K562 (cell line): ENCODE measurements around the gene KCND3. TPM values are rescaled to one million over a fixed set of nuclear protein-coding genes. Genes with fewer than 3 reads are reported as not detected.

Source experiments
- ATAC-seq: fragments of 200-7000 bp; cut with Tn5 transposase; 3 replicates; pipeline ENCODE4 v1.9.1; 2020; ENCODE audit warnings: moderate library complexity
- BruUV-seq: library from RNA; stranded (reverse); fragments of 400-500 nt; replicated peaks from 2 replicates; lab custom pipeline; 2021; lab: Mats Ljungman, UMichigan
- CTCF ChIA-PET: fragments of 300-600 bp; formaldehyde crosslinking; extraction: SDS; loops from one replicate; lab custom pipeline; 2021; ENCODE audit warnings: low intra/inter-chr PET ratio; lab: Yijun Ruan, JAX
- POLR2A ChIA-PET: fragments of 300-600, 350-650 bp; sonication (Branson Sonifier 250); formaldehyde crosslinking; extraction: SDS; loops from one replicate; lab custom pipeline; 2021; ENCODE audit warnings: antibody characterized with exemption, inconsistent platforms; lab: Yijun Ruan, JAX
- DNase-seq, 4 experiments: peaks; one replicate each; pipeline versions ENCODE4 v3.0.0 to v3.0.0-alpha.2; 2011 to 2018; ENCODE audit warnings: low spot score in 3 of 4, mixed read lengths in 3 of 4; ENCODE audit errors: extremely low read depth in 1 of 4
- FAIRE-seq: peaks from 2 replicates; lab custom pipeline; 2011; peaks lifted over from hg19 to GRCh38; lab: Jason Lieb, UNC
- H2AFZ ChIP-seq: 2 replicates; pipeline ENCODE4 v1.6.0; 2011; ENCODE audit warnings: low read depth, low read length, control low read depth, inconsistent platforms
- H3K27ac ChIP-seq: fragments of 200-600 bp; 3 replicates; pipeline ENCODE4 v1.8.0; 2011; ENCODE audit warnings: low read depth, mild to moderate bottlenecking, control low read depth, inconsistent platforms, low read length, moderate library complexity, mixed read lengths; ENCODE audit errors: extremely low read depth
- H3K27me3 ChIP-seq, 2 experiments: fragments of 300-600 bp in 1 of 2; 2 replicates in 1 of 2; 3 replicates in 1 of 2; pipeline versions ENCODE4 v1.6.0 to v1.8.0; 2011; ENCODE audit warnings: inconsistent platforms in 2 of 2, low read length in 2 of 2, mild to moderate bottlenecking in 1 of 2, mixed read lengths in 1 of 2, moderate library complexity in 1 of 2; ENCODE audit not compliant: control insufficient read depth in 2 of 2, insufficient read depth in 2 of 2
- H3K36me3 ChIP-seq: fragments of 300-600 bp; 3 replicates; pipeline ENCODE4 v1.8.0; 2011; ENCODE audit warnings: mild to moderate bottlenecking, low read length, inconsistent platforms; ENCODE audit not compliant: control insufficient read depth, insufficient read depth
- H3K4me1 ChIP-seq, 2 experiments: fragments of 200-600 bp in 1 of 2; replicated peaks in 1 of 2; 2 replicates in 1 of 2; 3 replicates in 1 of 2; pipeline versions ENCODE4 v1.5.1 to v1.8.0; 2011; ENCODE audit warnings: inconsistent platforms in 2 of 2, low read length in 2 of 2, mild to moderate bottlenecking in 1 of 2, mixed read lengths in 1 of 2, moderate library complexity in 1 of 2; ENCODE audit not compliant: control insufficient read depth in 2 of 2, insufficient read depth in 2 of 2
- H3K4me2 ChIP-seq: 2 replicates; pipeline ENCODE4 v1.6.1; 2011; ENCODE audit warnings: low read length, control low read depth, inconsistent platforms, mixed read lengths; ENCODE audit not compliant: insufficient read depth
- H3K4me3 ChIP-seq: fragments of 200-600 bp; sonication (generic), shearing (Covaris generic); 2 replicates; pipeline ENCODE4 v1.5.1; 2016; ENCODE audit warnings: control low read depth, inconsistent platforms
- H3K79me2 ChIP-seq: fragments of 200-600 bp; 3 replicates; pipeline ENCODE4 v1.8.0; 2011; ENCODE audit warnings: low read length, inconsistent platforms; ENCODE audit not compliant: control insufficient read depth, insufficient read depth
- H3K9ac ChIP-seq, 2 experiments: 2 replicates each; pipeline versions ENCODE4 v1.6.0 to v1.6.1; 2011; ENCODE audit warnings: low read depth in 2 of 2, low read length in 2 of 2, control low read depth in 1 of 2, inconsistent platforms in 1 of 2, mild to moderate bottlenecking in 1 of 2, mixed read lengths in 1 of 2; ENCODE audit not compliant: insufficient read depth in 1 of 2
- H3K9me1 ChIP-seq: one replicate; pipeline ENCODE4 v1.6.0; 2011; ENCODE audit warnings: inconsistent platforms, mild to moderate bottlenecking, low read length, moderate library complexity; ENCODE audit not compliant: control insufficient read depth, insufficient read depth
- H3K9me3 ChIP-seq: replicated peaks from 2 replicates; pipeline ENCODE4 v1.5.1; 2011; ENCODE audit warnings: low read depth, low read length, inconsistent platforms; ENCODE audit not compliant: control insufficient read depth, insufficient read depth
- H4K20me1 ChIP-seq: replicated peaks from 2 replicates; pipeline ENCODE4 v1.6.1; 2011; ENCODE audit warnings: low read length, inconsistent platforms, mixed read lengths; ENCODE audit not compliant: control insufficient read depth, insufficient read depth
- DACH1 ChIP-seq: fragments of 450-650 bp; IDR thresholded peaks from 2 replicates; pipeline ENCODE4 v1.6.1; 2018; ENCODE audit not compliant: partially characterized antibody
- ERF ChIP-seq: fragments of 450-650 bp; formaldehyde crosslinking; IDR thresholded peaks from 2 replicates; pipeline ENCODE4 v1.4.0; 2020; ENCODE audit warnings: mild to moderate bottlenecking, mixed read lengths
- GABPA ChIP-seq: fragments of 200-800 bp; sonication (Bioruptor generic); conservative IDR thresholded peaks from 2 replicates; pipeline ENCODE4 v1.6.1; 2016; ENCODE audit warnings: low read depth, missing genetic modification characterization, missing compliant biosample characterization
- HNRNPLL ChIP-seq: fragments of 200-400 bp; formaldehyde crosslinking; IDR thresholded peaks from 2 replicates; pipeline ENCODE4 v1.6.1; 2017; ENCODE audit warnings: low read length, low read depth, mild to moderate bottlenecking; ENCODE audit not compliant: poor library complexity, severe bottlenecking
- KDM1A ChIP-seq, 2 experiments: fragments of 450-650 bp; IDR thresholded peaks; 2 replicates each; pipeline ENCODE4 v1.6.1; 2016; ENCODE audit warnings: mild to moderate bottlenecking in 2 of 2
- KLF16 ChIP-seq: IDR thresholded peaks from 2 replicates; pipeline ENCODE4 v1.6.1; 2016; ENCODE audit warnings: antibody characterized with exemption
- MAZ ChIP-seq, 2 experiments: fragments of 450-650 bp in 1 of 2; sonication (generic) in 1 of 2; formaldehyde crosslinking; IDR thresholded peaks in 1 of 2; conservative IDR thresholded peaks in 1 of 2; 2 replicates each; pipeline versions ENCODE4 v1.4.0 to v1.5.0; 2020; ENCODE audit warnings: mild to moderate bottlenecking in 1 of 2, missing genetic modification reagents in 1 of 2
- MTA2 ChIP-seq: fragments of 450-650 bp; IDR thresholded peaks from 2 replicates; pipeline ENCODE4 v1.6.1; 2016; ENCODE audit warnings: low read depth
- NCOA2 ChIP-seq, 2 experiments: fragments of 450-650 bp; IDR thresholded peaks; 2 replicates each; pipeline ENCODE4 v1.6.1; 2018; ENCODE audit warnings: mild to moderate bottlenecking in 2 of 2, moderate library complexity in 1 of 2; ENCODE audit not compliant: partially characterized antibody in 2 of 2
- NFIC ChIP-seq: fragments of 450-650 bp; IDR thresholded peaks from 2 replicates; pipeline ENCODE4 v1.6.1; 2017; ENCODE audit warnings: mild to moderate bottlenecking, inconsistent platforms
- NFXL1 ChIP-seq: fragments of 450-650 bp; formaldehyde crosslinking; IDR thresholded peaks from 2 replicates; pipeline ENCODE4 v1.4.0; 2021; ENCODE audit warnings: mild to moderate bottlenecking
- RFX5 ChIP-seq: IDR thresholded peaks from 2 replicates; pipeline ENCODE4 v1.6.1; 2011; ENCODE audit warnings: low read depth, mild to moderate bottlenecking, improper control_type of control experiment, low read length
- ZC3H4 ChIP-seq: sonication (generic); formaldehyde crosslinking; IDR thresholded peaks from 2 replicates; pipeline ENCODE4 v1.9.0; 2021; ENCODE audit warnings: missing genetic modification reagents, borderline replicate concordance
- ZNF347 ChIP-seq: fragments of 450-650 bp; formaldehyde crosslinking; IDR thresholded peaks from 2 replicates; pipeline ENCODE4 v1.4.0; 2020; ENCODE audit warnings: low read depth, mild to moderate bottlenecking, moderate library complexity
- ZNF384 ChIP-seq: IDR thresholded peaks from 2 replicates; pipeline ENCODE4 v1.6.1; 2012; ENCODE audit warnings: low read depth, low read length, improper control_type of control experiment
- WGBS: fragments of 100-300 bp; shearing (Covaris generic); methylation state at CpG from one replicate; pipeline ENCODE4 v1.1.6; 2016; ENCODE audit warnings: low coverage, mixed read lengths; ENCODE audit not compliant: insufficient coverage; ENCODE audit errors: missing lambda C conversion rate; 5-methylcytosine and 5-hydroxymethylcytosine counted together
- in situ Hi-C: fragments of 300-500 bp; cut with MboI; formaldehyde crosslinking; loops from 4 replicates; pipeline ENCODE4 v1.15.0; 2018; ENCODE audit warnings: inconsistent platforms, mixed read lengths
- intact Hi-C: fragments of 100-400 bp; cut with micrococcal nuclease; formaldehyde crosslinking; loops from 2 replicates; pipeline ENCODE4 v1.14.2; 2022
- polyA plus RNA-seq, 8 experiments: library from polyadenylated mRNA; depleted of rRNA in 4 of 8; stranded (reverse) in 5 of 8; unstranded in 3 of 8; fragments of >200 nt; fragmentation: Nextera tagmentation in 2 of 8; fragmentation: Illumina TruSeq in 1 of 8; extraction: Ambion mirVana in 2 of 8; extraction: Trizol in 1 of 8; gene quantifications; 2 replicates each; pipeline versions ENCODE4 v1.2.1 to v1.2.3, GENCODE V29; 2011 to 2014; ENCODE audit warnings: inconsistent platforms in 1 of 8, missing spikeins in 1 of 8
- total RNA-seq, 7 experiments: library from RNA; depleted of rRNA in 6 of 7; stranded (reverse); fragments of >200 nt in 6 of 7; fragmentation: Illumina TruSeq in 2 of 7; extraction: Trizol in 2 of 7; gene quantifications; 2 replicates each; pipeline versions ENCODE4 v1.2.1 to v1.2.3, GENCODE V29; 2011 to 2021; ENCODE audit warnings: low replicate concordance in 1 of 7
- TF ChIP-seq, protein P1 (sequence below): sonication (generic); formaldehyde crosslinking; IDR thresholded peaks from 2 replicates; pipeline ENCODE4 v1.9.0; 2022; ENCODE audit warnings: mild to moderate bottlenecking, missing genetic modification reagents
- TF ChIP-seq, protein P2 (sequence below): fragments of 250-450 bp; sonication (Bioruptor Pico); IDR thresholded peaks from 2 replicates; pipeline ENCODE4 v1.5.0; 2020; ENCODE audit warnings: mild to moderate bottlenecking, borderline replicate concordance
- TF ChIP-seq, protein P3 (sequence below): fragments of 200-800 bp; sonication (Bioruptor generic); IDR thresholded peaks from 2 replicates; pipeline ENCODE4 v1.6.1; 2017; ENCODE audit warnings: missing genetic modification characterization, missing compliant biosample characterization

Gene KCND3
- total and polyA plus RNA-seq, 9 of the 15 experiments (the other 6 are each of a cell fraction or from before 2014, with no cell fraction given), result not detected

DNA sequence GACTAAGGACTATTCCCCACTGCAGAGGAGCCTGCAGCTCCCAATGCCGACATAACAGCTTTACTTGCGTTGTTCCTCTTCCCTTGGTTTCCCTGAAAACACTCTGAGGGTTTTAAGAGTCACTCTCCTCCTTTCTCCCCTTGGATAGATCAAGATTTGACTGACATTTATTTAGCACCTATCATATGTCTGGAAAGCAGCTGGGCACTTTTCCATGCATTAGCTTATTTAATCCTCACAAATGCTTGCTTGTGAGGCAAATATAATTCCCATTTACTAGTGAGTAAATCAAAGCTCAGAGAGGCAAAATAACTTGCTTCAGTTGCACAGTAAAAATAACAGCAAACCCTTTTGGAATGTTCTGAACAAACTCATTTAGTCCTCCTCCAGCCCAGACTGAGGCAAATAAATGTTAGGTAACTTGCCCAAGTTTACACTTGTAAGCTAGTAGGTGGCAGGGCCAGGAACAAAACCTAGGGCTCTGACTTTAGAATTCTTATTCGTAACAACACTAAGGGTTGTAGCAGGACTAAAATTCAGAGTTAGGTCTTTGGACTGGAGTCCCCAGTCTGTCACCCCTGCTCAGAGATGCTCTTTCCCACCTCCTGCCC lies 81.4 kb downstream of the KCND3 start:
- Histone ChIP-seq H3K36me3 (no peaks in the 10 kb centered on the region), H4K20me1 (peaks cover 6% of the 10 kb centered on the region; the same call in 1 of the 2 replicates), H3K27me3 (peaks cover 4 to 21% of the 10 kb centered on the region in 2 experiments; a peak in 4 of 5 replicates), H3K9me3 (no peaks in the 10 kb centered on the region), H2AFZ (no peak overlapping the region), H3K27ac (no peak overlapping the region), H3K4me3 (no peak overlapping the region), H3K9me1 (no peaks in the 10 kb centered on the region), H3K9ac (no peak overlapping the region), H3K4me2 (no peak overlapping the region), H3K79me2 (no peaks in the 10 kb centered on the region), H3K4me1 (no peaks in the 10 kb centered on the region)
- no peak for FAIRE-seq
- TF ChIP-seq MTA2, result no peak
- no peak for TF ChIP-seq MAZ (CRISPR knock-in tag; conservative IDR thresholded peaks at IDR 0.05 in 1 of 2, IDR thresholded peaks at IDR 0.05 in 1 of 2)
- no peak for TF ChIP-seq GABPA (tag)
- no peak for TF ChIP-seq HNRNPLL
- TF ChIP-seq ERF (CRISPR knock-in tag), result no peak
- TF ChIP-seq RFX5, result no peak
- TF ChIP-seq, protein P1, sequence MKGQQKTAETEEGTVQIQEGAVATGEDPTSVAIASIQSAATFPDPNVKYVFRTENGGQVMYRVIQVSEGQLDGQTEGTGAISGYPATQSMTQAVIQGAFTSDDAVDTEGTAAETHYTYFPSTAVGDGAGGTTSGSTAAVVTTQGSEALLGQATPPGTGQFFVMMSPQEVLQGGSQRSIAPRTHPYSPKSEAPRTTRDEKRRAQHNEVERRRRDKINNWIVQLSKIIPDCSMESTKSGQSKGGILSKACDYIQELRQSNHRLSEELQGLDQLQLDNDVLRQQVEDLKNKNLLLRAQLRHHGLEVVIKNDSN (CRISPR knock-in tag), result no peak
- no peak for TF ChIP-seq NFIC
- TF ChIP-seq NFXL1 (CRISPR knock-in tag), result no peak
- TF ChIP-seq NCOA2 (IDR thresholded peaks at IDR 0.05; ENCODE audit: partially characterized antibody in 2 of 2), result no peak
- TF ChIP-seq ZC3H4 (CRISPR knock-in tag), result no peak
- TF ChIP-seq KLF16, result no peak
- TF ChIP-seq, protein P2, sequence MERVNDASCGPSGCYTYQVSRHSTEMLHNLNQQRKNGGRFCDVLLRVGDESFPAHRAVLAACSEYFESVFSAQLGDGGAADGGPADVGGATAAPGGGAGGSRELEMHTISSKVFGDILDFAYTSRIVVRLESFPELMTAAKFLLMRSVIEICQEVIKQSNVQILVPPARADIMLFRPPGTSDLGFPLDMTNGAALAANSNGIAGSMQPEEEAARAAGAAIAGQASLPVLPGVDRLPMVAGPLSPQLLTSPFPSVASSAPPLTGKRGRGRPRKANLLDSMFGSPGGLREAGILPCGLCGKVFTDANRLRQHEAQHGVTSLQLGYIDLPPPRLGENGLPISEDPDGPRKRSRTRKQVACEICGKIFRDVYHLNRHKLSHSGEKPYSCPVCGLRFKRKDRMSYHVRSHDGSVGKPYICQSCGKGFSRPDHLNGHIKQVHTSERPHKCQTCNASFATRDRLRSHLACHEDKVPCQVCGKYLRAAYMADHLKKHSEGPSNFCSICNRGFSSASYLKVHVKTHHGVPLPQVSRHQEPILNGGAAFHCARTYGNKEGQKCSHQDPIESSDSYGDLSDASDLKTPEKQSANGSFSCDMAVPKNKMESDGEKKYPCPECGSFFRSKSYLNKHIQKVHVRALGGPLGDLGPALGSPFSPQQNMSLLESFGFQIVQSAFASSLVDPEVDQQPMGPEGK (CRISPR knock-in tag), result no peak
- no peak for TF ChIP-seq KDM1A (IDR thresholded peaks at IDR 0.05)
- TF ChIP-seq ZNF347 (CRISPR knock-in tag), result no peak
- TF ChIP-seq DACH1, result no peak
- no peak for TF ChIP-seq ZNF384
- TF ChIP-seq, protein P3, sequence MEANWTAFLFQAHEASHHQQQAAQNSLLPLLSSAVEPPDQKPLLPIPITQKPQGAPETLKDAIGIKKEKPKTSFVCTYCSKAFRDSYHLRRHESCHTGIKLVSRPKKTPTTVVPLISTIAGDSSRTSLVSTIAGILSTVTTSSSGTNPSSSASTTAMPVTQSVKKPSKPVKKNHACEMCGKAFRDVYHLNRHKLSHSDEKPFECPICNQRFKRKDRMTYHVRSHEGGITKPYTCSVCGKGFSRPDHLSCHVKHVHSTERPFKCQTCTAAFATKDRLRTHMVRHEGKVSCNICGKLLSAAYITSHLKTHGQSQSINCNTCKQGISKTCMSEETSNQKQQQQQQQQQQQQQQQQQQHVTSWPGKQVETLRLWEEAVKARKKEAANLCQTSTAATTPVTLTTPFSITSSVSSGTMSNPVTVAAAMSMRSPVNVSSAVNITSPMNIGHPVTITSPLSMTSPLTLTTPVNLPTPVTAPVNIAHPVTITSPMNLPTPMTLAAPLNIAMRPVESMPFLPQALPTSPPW, result no peak
- ChIA-PET POLR2A (interaction anchor here (0.8 to 1.2 kb wide), 3 partner anchors 9 to 16 kb away, joined by 3 to 5 read pairs (median 4); no protein-coding TSS in a partner anchor), CTCF (no interaction called here)
- intact Hi-C loops, result no loop called here
- no peak for DNase-seq
- no TSS peak for BruUV-seq
- WGBS, result 4% methylated on average over 3 of the region's 3 CpGs
- no peak for ATAC-seq
- in situ Hi-C loops, result no loop called here
